ENCODE measurements around the gene MBOAT2. TPM values are rescaled to one million over a fixed set of nuclear protein-coding genes. Genes with fewer than 3 reads are reported as not detected.

Gene MBOAT2
- total RNA-seq, 1 experiment from 2014 or later: 30.7 TPM

GRCh38 chr2:8831516-8831915 lies 172.0 kb downstream of the MBOAT2 start:
- Histone ChIP-seq H3F3A (ENCODE audit: low read length, unreplicated experiment) (no peaks in the 10 kb centered on the region), H3K4me3 (ENCODE audit: low read length) (no peak overlapping the region), H3K36me3 (ENCODE audit: low read depth, low read length) (no peaks in the 10 kb centered on the region), H2AFZ (ENCODE audit: low read length) (no peak overlapping the region), H3K9ac (ENCODE audit: low read length) (no peak overlapping the region), H3K4me1 (ENCODE audit: insufficient read depth, low read length) (peaks cover 9% of the 10 kb centered on the region), H3K9me3 (ENCODE audit: low read length) (no peaks in the 10 kb centered on the region), H3K79me2 (ENCODE audit: low read length) (peaks cover 82% of the 10 kb centered on the region), H3K9me2 (replicated peaks; ENCODE audit: low read length) (no peaks in the 10 kb centered on the region), H3K4me2 (ENCODE audit: low read length) (no peak overlapping the region), H3K27ac (ENCODE audit: low read length) (no peak overlapping the region), H3K27me3 (ENCODE audit: low read length) (no peaks in the 10 kb centered on the region), H4K20me1 (ENCODE audit: low read length) (peaks cover 6% of the 10 kb centered on the region; the same call in 1 of the 2 replicates)
- no peak for DNase-seq
- ATAC-seq: no peak
- TF ChIP-seq CTCF (conservative IDR thresholded peaks at IDR 0.05; ENCODE audit: low read depth, low read length): no peak
- no peak for TF ChIP-seq EZH2phosphoT487 (IDR thresholded peaks at IDR 0.05; ENCODE audit: borderline replicate concordance, low read length)
- no peak for TF ChIP-seq EZH2 (IDR thresholded peaks at IDR 0.05; ENCODE audit: low read length, unreplicated experiment)
- ChIA-PET POLR2A (ENCODE audit: unreplicated experiment) (no interaction called here), CTCF (no interaction called here)
- no TSS peak for BruUV-seq (replicated peaks)
- intact Hi-C loops (cut with micrococcal nuclease): no loop called here

- intact Hi-C loops (cut with micrococcal nuclease): no loop called here
- Histone ChIP-seq H3K27me3 (ENCODE audit: low read length) (no peaks in the 10 kb centered on the region), H3K27ac (ENCODE audit: low read length) (no peak overlapping the region), H4K20me1 (ENCODE audit: low read length) (no peaks in the 10 kb centered on the region; the same call in 1 of the 2 replicates), H2AFZ (ENCODE audit: low read length) (no peak overlapping the region), H3K36me3 (ENCODE audit: low read depth, low read length) (no peaks in the 10 kb centered on the region), H3K9me3 (ENCODE audit: low read length) (no peaks in the 10 kb centered on the region), H3K4me1 (ENCODE audit: insufficient read depth, low read length) (no peaks in the 10 kb centered on the region), H3K4me2 (ENCODE audit: low read length) (no peak overlapping the region), H3K4me3 (ENCODE audit: low read length) (no peak overlapping the region), H3K9me2 (replicated peaks; ENCODE audit: low read length) (no peaks in the 10 kb centered on the region), H3K9ac (ENCODE audit: low read length) (no peak overlapping the region), H3F3A (ENCODE audit: low read length, unreplicated experiment) (no peaks in the 10 kb centered on the region), H3K79me2 (ENCODE audit: low read length) (peaks cover 44% of the 10 kb centered on the region)
- TF ChIP-seq EZH2phosphoT487 (IDR thresholded peaks at IDR 0.05; ENCODE audit: borderline replicate concordance, low read length) (no peak), EZH2 (IDR thresholded peaks at IDR 0.05; ENCODE audit: low read length, unreplicated experiment) (no peak)
- CTCF ChIA-PET: no interaction called here
- POLR2A ChIA-PET (ENCODE audit: unreplicated experiment): no interaction called here
- ATAC-seq (no peak), DNase-seq (no peak)
- no TSS peak for BruUV-seq (replicated peaks)
Observed at GRCh38 chr2:8827729-8828128, 175.8 kb downstream of the MBOAT2 start.

- Histone ChIP-seq H3K4me1 (ENCODE audit: insufficient read depth, low read length) (0 out of 2 replicates have a peak, but pooled peaks cover 4% of the 10 kb centered on the region), H4K20me1 (ENCODE audit: low read length) (no peaks in the 10 kb centered on the region), H3K79me2 (ENCODE audit: low read length) (no peaks in the 10 kb centered on the region), H3K9me3 (ENCODE audit: low read length) (no peaks in the 10 kb centered on the region), H3K4me3 (ENCODE audit: low read length) (no peak overlapping the region), H3K27me3 (ENCODE audit: low read length) (no peaks in the 10 kb centered on the region), H2AFZ (ENCODE audit: low read length) (no peak overlapping the region), H3K4me2 (ENCODE audit: low read length) (no peak overlapping the region), H3K9me2 (replicated peaks; ENCODE audit: low read length) (no peaks in the 10 kb centered on the region), H3F3A (ENCODE audit: low read length, unreplicated experiment) (no peaks in the 10 kb centered on the region), H3K9ac (ENCODE audit: low read length) (no peak overlapping the region), H3K36me3 (ENCODE audit: low read depth, low read length) (no peaks in the 10 kb centered on the region), H3K27ac (ENCODE audit: low read length) (no peak overlapping the region)
- BruUV-seq (replicated peaks): no TSS peak
- ChIA-PET CTCF (no interaction called here), POLR2A (ENCODE audit: unreplicated experiment) (interaction anchor here (0.6 kb wide), 1 partner anchor 18 kb away, joined by 3 read pairs; no protein-coding TSS in a partner anchor)
- DNase-seq: no peak
- intact Hi-C loops (cut with micrococcal nuclease): no loop called here
- no peak for TF ChIP-seq EZH2phosphoT487 (IDR thresholded peaks at IDR 0.05; ENCODE audit: borderline replicate concordance, low read length)
- TF ChIP-seq CTCF (conservative IDR thresholded peaks at IDR 0.05; ENCODE audit: low read depth, low read length): no peak
- TF ChIP-seq EZH2 (IDR thresholded peaks at IDR 0.05; ENCODE audit: low read length, unreplicated experiment): no peak
- ATAC-seq: no peak
Observed at GRCh38 chr2:8822218-8822617, 181.3 kb downstream of the MBOAT2 start.
